DND-41 (cell line): Measurements from ENCODE around the gene SLBP.

Source experiments
- ATAC-seq: fragments of 200-7000 bp; cut with Tn5 transposase; 3 replicates; pipeline ENCODE4 v1.9.1; 2021; ENCODE audit warnings: low read depth; ENCODE audit not compliant: insufficient read depth
- DNase-seq: peaks from one replicate; pipeline ENCODE4 v3.0.0-alpha.2; 2020
- H2AFZ ChIP-seq: 2 replicates; pipeline ENCODE4 v1.6.0; 2012; ENCODE audit warnings: low read depth, low read length
- H3K27ac ChIP-seq: 2 replicates; pipeline ENCODE4 v1.5.1; 2012; ENCODE audit warnings: low read length, inconsistent platforms
- H3K27me3 ChIP-seq: fragments of 200-600 bp; sonication (generic); 2 replicates; pipeline ENCODE4 v1.6.0; 2012; ENCODE audit warnings: low read length, mild to moderate bottlenecking, inconsistent platforms; ENCODE audit not compliant: insufficient read depth, poor library complexity
- H3K36me3 ChIP-seq: 2 replicates; pipeline ENCODE4 v1.5.1; 2012; ENCODE audit warnings: low read length, inconsistent platforms; ENCODE audit not compliant: insufficient read depth
- H3K4me1 ChIP-seq: 2 replicates; pipeline ENCODE4 v1.5.1; 2012; ENCODE audit warnings: mild to moderate bottlenecking, low read length; ENCODE audit not compliant: insufficient read depth
- H3K4me2 ChIP-seq: 2 replicates; pipeline ENCODE4 v1.6.0; 2012; ENCODE audit warnings: mild to moderate bottlenecking, moderate library complexity, low read length, inconsistent platforms; ENCODE audit not compliant: insufficient read depth
- H3K4me3 ChIP-seq, 2 experiments: fragments of 200-600 bp in 1 of 2; shearing (Covaris generic) in 1 of 2; 2 replicates each; pipeline ENCODE4 v1.5.1; 2012 to 2016; ENCODE audit warnings: inconsistent platforms in 2 of 2, low read length in 2 of 2, mild to moderate bottlenecking in 2 of 2, low read depth in 1 of 2, moderate library complexity in 1 of 2
- H3K79me2 ChIP-seq: 2 replicates; pipeline ENCODE4 v1.6.0; 2012; ENCODE audit warnings: low read length, inconsistent platforms; ENCODE audit not compliant: insufficient read depth
- H3K9ac ChIP-seq: 2 replicates; pipeline ENCODE4 v1.6.0; 2012; ENCODE audit warnings: low read depth, mild to moderate bottlenecking, inconsistent platforms, low read length, moderate library complexity
- H3K9me3 ChIP-seq: 2 replicates; pipeline ENCODE4 v1.5.1; 2012; ENCODE audit warnings: low read length, moderate library complexity, mild to moderate bottlenecking, inconsistent platforms; ENCODE audit not compliant: insufficient read depth, severe bottlenecking
- H4K20me1 ChIP-seq: 2 replicates; pipeline ENCODE4 v1.6.0; 2012; ENCODE audit warnings: low read length; ENCODE audit not compliant: insufficient read depth
- EZH2 ChIP-seq: IDR thresholded peaks from 3 replicates; pipeline ENCODE4 v1.6.1; 2012; ENCODE audit warnings: borderline replicate concordance, low read depth, mild to moderate bottlenecking, moderate library complexity, low read length, inconsistent platforms; ENCODE audit not compliant: severe bottlenecking
- TF ChIP-seq, protein P1 (sequence below): IDR thresholded peaks from 2 replicates; pipeline ENCODE4 v1.5.1; 2012; ENCODE audit warnings: borderline replicate concordance, low read length, moderate library complexity, mild to moderate bottlenecking; ENCODE audit not compliant: poor library complexity, severe bottlenecking; ENCODE audit errors: extremely low read depth

SLBP gene

DNA sequence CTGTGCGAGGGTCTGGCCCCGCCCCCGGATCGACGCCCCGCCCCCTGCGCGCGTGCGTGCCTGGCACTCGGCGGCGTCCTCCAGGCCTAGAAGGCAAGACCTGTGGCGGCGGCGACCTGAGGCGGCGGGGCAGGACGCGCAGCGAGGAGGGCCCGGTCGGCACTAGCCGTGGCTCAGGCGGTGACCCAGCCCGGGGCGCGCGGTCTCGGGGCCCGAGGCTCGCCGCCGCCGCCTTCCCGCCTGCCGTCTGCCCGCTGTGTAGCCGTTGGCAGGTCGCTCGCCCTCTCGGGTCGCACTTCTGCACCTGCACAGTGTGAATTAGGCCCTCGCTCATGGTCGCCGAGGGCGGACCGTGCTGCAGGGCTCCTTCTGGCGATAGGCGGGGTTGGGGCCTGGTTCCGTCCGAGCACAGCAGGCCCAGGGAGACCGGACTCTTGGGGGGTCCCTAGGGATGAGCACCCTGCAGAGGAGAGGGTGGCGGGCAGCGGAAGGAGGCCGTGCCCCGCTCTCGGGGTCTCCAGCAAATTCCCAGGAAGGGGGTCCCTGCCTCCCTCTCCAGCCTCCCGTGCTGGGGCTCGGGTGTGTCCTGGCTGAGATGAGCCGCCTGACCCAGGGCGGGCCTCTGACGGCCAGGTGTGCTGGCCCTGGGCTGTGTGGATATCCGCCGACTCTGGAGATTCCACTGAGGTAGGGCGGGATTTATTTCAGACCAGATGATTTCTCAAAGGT, 27.4 kb downstream of the SLBP start:
- peak overlapping the region in 1 of 2 experiments; percentile 61; a peak in 2 of 4 replicates for H3K4me3 ChIP-seq
- no peak for DNase-seq
- H4K20me1 ChIP-seq: no peaks in the 10 kb centered on the region
- H3K27ac ChIP-seq: no peak overlapping the region
- no peaks in the 10 kb centered on the region for H3K79me2 ChIP-seq
- no peaks in the 10 kb centered on the region for H3K36me3 ChIP-seq
- peak overlapping the region; percentile 53 for H2AFZ ChIP-seq
- no peaks in the 10 kb centered on the region for H3K9me3 ChIP-seq
- H3K27me3 ChIP-seq: no peaks in the 10 kb centered on the region
- no peak; the same call in 2 of the 3 replicates for ATAC-seq
- peaks cover 19% of the 10 kb centered on the region for H3K4me1 ChIP-seq
- TF ChIP-seq, protein P1, sequence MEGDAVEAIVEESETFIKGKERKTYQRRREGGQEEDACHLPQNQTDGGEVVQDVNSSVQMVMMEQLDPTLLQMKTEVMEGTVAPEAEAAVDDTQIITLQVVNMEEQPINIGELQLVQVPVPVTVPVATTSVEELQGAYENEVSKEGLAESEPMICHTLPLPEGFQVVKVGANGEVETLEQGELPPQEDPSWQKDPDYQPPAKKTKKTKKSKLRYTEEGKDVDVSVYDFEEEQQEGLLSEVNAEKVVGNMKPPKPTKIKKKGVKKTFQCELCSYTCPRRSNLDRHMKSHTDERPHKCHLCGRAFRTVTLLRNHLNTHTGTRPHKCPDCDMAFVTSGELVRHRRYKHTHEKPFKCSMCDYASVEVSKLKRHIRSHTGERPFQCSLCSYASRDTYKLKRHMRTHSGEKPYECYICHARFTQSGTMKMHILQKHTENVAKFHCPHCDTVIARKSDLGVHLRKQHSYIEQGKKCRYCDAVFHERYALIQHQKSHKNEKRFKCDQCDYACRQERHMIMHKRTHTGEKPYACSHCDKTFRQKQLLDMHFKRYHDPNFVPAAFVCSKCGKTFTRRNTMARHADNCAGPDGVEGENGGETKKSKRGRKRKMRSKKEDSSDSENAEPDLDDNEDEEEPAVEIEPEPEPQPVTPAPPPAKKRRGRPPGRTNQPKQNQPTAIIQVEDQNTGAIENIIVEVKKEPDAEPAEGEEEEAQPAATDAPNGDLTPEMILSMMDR: no peak
- peak overlapping the region; percentile 33 for H3K9ac ChIP-seq
- peak overlapping the region; percentile 82 for H3K4me2 ChIP-seq

DNA sequence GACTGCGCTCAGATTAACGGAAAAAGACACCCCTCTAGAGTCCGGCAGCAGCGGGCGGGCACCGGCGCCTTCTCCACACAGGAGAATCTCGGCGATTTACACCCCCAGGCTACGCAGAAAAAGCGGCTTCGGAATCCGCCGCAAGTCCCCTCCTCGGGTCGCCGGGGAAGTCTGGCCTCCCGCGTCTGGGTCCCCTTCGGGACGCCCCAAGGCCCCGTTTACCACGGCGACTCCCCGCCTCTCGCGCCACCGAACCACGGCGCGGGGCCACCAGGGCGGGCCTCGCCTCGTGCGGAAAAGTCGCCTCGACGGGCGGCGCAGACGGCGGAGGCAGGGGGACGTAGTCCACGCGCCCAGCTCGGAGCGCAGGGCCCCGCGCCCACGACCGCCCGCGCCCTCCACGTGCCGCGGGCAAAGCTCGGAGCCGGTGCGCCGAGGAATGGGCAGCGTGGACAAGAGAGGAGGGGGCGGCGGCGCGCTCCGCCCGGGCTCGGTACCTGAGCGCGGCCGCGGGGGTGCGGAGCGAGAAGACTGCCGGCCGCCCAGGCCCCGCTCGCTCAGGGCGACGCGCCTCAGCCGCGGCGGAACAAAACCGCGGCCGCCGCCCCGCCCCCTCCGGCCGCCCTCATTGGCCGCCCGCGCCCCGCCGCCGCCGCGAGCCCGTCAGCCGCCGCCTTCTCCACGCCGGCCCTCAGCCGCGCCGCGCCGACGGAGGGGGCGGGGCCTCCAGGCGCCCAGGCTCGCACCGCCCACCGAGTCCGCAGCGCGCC, 28.2 kb downstream of the SLBP start, which contains the start of gene FAM53A:
Gene FAM53A, minus strand, starts transcription at position 578 of the 770 bp plus-strand sequence. CDS start 15,572 bp downstream, outside the sequence.
- H3K27me3 ChIP-seq: no peaks in the 10 kb centered on the region
- H3K9ac ChIP-seq: peak within 1 kb of the TSS; percentile 64
- H3K4me3 ChIP-seq: peak within 1 kb of the TSS; percentile 17 to 61; a peak in 2 of 4 replicates
- H4K20me1 ChIP-seq: no peaks in the 10 kb centered on the region
- no peaks in the 10 kb centered on the region for H3K9me3 ChIP-seq
- TF ChIP-seq, protein P1: no peak
- no peak for TF ChIP-seq EZH2
- no peaks in the 10 kb centered on the region for H3K36me3 ChIP-seq
- peak within 1 kb of the TSS; percentile 92 for H2AFZ ChIP-seq
- H3K4me2 ChIP-seq: peak within 1 kb of the TSS; percentile 82
- H3K4me1 ChIP-seq: peaks cover 19% of the 10 kb centered on the region
- DNase-seq (peak; percentile 89), ATAC-seq (peak; percentile 94)
- H3K79me2 ChIP-seq: no peaks in the 10 kb centered on the region
- peak within 1 kb of the TSS; percentile 45; the same call in 1 of the 2 replicates for H3K27ac ChIP-seq

DNA sequence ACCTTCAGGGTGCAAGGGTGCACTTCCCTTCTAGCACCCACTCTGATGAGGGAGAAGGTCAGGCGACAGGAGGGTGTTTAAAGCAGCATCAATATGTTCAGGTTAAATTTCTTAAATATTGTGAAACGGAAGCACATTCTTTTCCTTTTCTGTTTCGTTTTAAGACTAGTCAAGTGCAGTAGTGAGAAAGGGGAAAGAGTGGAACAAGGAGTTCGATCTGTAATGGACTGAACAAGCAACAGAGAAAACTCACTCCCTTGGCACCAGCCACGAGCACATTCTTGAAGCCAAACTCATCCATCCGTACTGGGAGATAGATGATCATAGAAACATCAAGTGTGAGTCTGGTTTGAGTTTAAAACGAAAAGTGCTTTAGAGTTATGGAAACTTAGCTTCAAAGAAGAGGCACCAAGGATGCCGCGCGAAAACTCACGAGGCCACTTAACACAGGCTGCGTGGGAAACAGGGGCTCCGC, 28.8 kb downstream of the SLBP start:
- H3K27me3 ChIP-seq: no peaks in the 10 kb centered on the region
- H3K79me2 ChIP-seq: no peaks in the 10 kb centered on the region
- H2AFZ ChIP-seq: peak overlapping the region; percentile 92
- no peaks in the 10 kb centered on the region for H3K36me3 ChIP-seq
- TF ChIP-seq EZH2: no peak
- TF ChIP-seq, protein P1: no peak
- ATAC-seq (no peak), DNase-seq (no peak)
- H3K27ac ChIP-seq: no peak overlapping the region
- no peaks in the 10 kb centered on the region for H3K9me3 ChIP-seq
- peaks cover 19% of the 10 kb centered on the region for H3K4me1 ChIP-seq
- no peaks in the 10 kb centered on the region for H4K20me1 ChIP-seq
- peak overlapping the region; percentile 82 for H3K4me2 ChIP-seq
- H3K4me3 ChIP-seq: peak overlapping the region in 1 of 2 experiments; percentile 61; a peak in 2 of 4 replicates
- H3K9ac ChIP-seq: peak overlapping the region; percentile 64
